HTR-8/SVneo (cell line): Measurements from ENCODE around the gene FCGR3A.
"Not testable (repeated sequence)": the region's sequence is repeated elsewhere in the genome, so short reads cannot be mapped to it uniquely, and the experiment has no call there.

Source experiments
- DNase-seq: peaks from one replicate; pipeline ENCODE4 v3.0.0; 2011; ENCODE audit warnings: low spot score, mixed read lengths; ENCODE audit not compliant: insufficient read length
- FAIRE-seq: peaks from 2 replicates; lab custom pipeline; 2011; peaks lifted over from hg19 to GRCh38; lab: Jason Lieb, UNC

Gene FCGR3A

DNA sequence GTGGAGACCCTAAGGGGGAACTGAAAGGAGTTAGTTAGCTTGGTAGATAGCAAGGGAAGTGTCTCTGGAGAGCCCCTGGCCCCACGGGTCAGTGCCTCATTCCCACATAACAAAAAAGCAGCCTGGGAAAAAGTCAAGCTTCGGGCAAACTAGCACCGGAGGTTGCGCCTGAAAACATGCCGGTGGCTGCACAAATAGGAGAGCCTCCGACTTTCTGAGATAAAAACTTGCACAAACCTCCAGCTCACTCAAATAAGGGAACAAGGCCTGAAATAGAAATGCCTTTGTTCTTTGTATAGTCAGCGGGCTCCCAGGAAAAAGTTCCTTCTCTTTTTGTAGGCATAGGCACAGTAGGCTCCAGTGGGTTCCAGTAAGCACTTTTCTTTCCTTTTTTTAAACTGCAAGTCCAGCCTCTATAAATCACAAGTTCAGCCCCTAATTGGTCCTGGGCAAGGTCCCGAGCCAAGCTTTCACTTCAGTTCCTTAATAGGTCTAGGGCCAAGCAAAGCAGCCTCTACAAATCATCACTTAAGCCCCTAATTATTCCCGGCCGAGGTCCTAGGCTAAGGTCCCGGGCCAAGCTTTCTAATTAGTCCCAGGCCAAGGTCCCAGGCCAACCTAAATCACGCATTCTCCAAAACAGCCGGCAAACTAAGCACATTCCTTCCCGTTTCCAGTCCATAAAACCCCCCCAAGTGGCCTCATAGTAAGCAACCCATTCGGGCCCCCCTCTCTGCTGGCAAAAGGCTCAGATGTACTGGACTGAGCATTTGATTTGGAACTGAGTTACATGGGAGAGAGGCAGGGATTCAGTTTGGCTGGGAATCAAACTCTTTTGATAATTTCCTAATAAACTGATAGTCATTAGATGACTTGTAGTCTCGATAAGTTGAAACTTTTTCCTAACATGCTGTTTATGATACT is 16.7 kb downstream of the FCGR3A start:
- not testable (repeated sequence) for DNase-seq, FAIRE-seq

GRCh38 chr1:161531986-161532643 is 17.5 kb downstream of the FCGR3A start:
- FAIRE-seq (no peak), DNase-seq (no peak)

GRCh38 chr1:161530671-161531641 is 18.7 kb downstream of the FCGR3A start:
- FAIRE-seq = not testable (repeated sequence)
- peak; percentile 56 for DNase-seq

DNA sequence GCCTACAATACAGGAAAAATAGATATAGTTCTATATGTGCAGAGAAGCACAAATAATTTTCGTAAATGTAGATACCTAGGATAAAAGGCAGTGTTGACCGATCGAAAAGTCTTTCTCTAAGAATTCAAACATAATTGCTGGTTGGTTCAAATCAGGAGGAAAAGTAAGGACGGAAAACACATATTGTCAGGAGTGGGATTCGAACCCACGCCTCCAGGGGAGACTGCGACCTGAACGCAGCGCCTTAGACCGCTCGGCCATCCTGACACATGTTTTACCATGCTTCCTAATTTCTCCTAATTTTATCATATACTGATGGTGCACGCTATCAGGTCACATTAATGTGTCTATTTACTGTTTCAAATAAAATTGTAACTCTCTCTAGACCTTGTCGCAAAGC is 19.5 kb downstream of the FCGR3A start:
- DNase-seq, FAIRE-seq: not testable (repeated sequence)

DNA sequence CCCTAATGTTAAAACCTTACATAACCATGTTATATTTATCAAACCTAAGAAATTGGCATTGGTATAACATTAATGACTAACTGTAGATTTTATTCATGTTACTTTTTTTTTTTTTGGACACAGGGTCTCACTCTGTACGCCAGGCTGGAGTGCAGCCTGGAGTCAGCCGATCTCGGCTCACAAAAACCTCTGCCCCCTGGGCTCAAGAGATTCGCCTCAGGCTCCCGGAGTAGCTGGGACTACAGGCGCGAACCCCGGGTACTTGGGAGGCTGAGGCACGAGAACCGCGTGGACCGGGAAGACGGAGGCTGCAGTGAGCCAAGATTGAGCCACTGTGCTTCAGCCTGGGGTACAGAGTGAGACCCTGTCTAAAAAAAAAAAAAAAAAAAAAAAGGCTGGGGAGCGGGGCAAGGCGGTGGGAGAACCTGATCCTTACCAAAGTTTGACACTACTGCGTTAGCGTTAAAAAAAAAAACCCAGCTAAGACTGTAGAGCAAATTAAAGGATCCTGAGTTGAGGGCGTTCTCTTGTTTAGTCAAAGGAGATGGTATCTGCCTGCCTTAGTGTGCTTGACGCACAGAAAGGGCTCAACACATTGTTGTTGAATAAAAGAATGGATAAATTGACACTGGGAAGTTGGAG is 20.0 kb downstream of the FCGR3A start:
- DNase-seq = not testable (repeated sequence)
- FAIRE-seq = peak; percentile 9

DNA sequence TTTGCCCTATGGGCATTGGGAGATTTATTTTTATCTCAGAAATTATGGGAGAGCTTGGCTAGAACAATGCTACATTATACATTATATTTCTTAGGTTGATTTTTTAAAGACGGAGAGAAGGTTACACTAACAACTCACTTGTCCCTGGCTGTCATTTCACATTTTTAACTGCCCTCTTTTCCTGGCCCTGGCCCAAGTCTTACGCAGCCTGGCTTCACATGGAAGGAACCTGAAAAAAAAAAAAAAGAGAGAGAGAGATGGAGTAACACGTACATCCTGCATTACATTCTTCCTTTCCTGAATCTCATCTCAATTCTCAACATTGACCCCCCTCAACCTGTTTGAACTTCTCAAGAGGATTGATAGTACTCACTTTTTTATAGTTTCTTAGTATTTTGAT is 21.1 kb downstream of the FCGR3A start:
- not testable (repeated sequence) for DNase-seq, FAIRE-seq

DNA sequence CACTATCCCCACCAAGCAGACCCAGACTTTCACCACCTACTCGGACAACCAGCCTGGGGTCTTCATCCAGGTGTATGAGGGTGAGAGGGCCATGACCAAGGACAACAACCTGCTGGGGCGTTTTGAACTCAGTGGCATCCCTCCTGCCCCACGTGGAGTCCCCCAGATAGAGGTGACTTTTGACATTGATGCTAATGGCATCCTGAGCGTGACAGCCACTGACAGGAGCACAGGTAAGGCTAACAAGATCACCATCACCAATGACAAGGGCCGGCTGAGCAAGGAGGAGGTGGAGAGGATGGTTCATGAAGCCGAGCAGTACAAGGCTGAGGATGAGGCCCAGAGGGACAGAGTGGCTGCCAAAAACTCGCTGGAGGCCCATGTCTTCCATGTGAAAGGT is 23.7 kb downstream of the FCGR3A start:
- not testable (repeated sequence) for DNase-seq, FAIRE-seq

DNA sequence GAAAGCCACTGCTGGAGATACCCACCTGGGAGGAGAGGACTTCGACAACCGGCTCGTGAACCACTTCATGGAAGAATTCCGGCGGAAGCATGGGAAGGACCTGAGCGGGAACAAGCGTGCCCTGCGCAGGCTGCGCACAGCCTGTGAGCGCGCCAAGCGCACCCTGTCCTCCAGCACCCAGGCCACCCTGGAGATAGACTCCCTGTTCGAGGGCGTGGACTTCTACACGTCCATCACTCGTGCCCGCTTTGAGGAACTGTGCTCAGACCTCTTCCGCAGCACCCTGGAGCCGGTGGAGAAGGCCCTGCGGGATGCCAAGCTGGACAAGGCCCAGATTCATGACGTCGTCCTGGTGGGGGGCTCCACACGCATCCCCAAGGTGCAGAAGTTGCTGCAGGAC is 24.3 kb downstream of the FCGR3A start:
- FAIRE-seq, DNase-seq: not testable (repeated sequence)

DNA sequence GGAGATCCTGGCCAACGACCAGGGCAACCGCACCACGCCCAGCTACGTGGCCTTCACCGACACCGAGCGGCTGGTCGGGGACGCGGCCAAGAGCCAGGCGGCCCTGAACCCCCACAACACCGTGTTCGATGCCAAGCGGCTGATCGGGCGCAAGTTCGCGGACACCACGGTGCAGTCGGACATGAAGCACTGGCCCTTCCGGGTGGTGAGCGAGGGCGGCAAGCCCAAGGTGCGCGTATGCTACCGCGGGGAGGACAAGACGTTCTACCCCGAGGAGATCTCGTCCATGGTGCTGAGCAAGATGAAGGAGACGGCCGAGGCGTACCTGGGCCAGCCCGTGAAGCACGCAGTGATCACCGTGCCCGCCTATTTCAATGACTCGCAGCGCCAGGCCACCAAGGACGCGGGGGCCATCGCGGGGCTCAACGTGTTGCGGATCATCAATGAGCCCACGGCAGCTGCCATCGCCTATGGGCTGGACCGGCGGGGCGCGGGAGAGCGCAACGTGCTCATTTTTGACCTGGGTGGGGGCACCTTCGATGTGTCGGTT is 24.8 kb downstream of the FCGR3A start:
- DNase-seq, FAIRE-seq: not testable (repeated sequence)

- peak; percentile 42 for DNase-seq
- not testable (repeated sequence) for FAIRE-seq
Observed at GRCh38 chr1:161523817-161524741, 25.5 kb downstream of the FCGR3A start, which contains the start of gene HSPA6. HSPA6 (plus strand) TSS chr1:161524540; CDS start chr1:161524659, 119 bp downstream.

DNA sequence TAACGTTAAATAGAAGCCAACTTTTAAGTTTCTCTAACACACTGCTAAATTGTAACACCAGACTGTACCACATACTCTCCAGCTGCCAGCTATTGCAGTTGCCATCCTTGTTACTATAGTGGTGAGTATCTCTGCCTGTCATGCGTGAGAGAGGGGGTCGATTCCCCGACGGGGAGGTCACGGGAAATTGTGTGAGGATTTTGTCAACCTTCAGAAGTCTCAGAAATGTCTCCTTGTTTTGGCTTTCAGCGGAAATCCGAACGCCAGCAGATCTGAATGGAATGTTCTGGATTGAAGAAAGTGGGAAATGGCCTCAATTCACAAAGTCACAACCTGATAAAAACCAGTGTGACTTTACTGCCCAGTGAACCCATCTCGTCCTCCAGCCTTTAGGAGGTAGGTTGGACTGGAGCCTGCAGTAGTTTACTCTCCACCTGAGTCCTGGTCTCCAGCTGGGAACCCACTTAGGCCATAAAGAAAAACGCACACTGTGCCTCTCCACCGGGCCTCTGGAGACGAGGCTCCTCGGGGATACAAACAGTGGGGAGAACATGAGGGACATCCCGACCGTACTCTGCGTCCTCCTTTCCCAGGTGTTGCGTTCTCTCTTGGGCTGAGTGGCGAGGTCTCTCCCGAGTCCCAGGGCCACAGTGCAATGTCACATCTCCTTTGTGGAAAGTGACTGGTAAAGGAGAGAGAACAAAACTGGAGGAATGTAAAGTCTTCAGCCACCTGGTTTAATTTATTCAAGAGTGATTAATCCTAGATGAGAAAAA is 26.4 kb downstream of the FCGR3A start:
- FAIRE-seq, DNase-seq: not testable (repeated sequence)

DNA sequence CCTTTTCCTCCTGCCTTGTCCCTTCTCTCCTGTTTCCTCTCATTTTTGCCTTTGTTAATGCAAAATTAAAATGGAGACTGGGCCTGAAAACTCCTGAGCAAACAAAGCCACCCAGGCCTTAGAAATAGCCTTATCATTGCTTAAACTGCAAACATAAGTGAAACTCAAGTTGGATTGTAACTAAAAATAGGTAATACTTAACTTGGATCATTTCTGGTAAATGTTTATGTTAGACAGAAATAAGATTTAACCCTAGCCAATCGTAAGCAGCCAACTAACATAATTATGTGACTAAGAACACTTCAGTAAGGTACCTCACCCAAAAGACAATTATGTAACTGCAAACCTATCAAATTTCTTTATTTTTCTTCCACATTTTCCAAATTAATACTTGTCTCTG is 35.7 kb downstream of the FCGR3A start:
- not testable (repeated sequence) for FAIRE-seq, DNase-seq

DNA sequence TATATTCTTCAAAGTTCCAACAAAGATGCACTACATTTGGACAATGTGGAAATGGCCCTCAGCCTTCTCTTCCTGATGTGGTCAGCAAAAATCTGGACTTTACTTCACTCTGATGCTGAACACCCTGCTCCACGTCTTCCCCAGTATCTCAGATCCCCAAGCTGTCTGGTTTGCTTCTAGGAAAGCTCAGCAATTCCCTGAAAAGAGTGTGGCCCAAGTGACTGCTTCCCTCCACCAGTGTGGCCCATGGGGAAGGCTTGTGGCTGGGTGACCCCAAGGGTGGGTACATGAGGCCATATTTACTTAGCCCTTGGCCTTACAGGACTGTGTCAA is 36.2 kb downstream of the FCGR3A start:
- FAIRE-seq, DNase-seq: not testable (repeated sequence)

- FAIRE-seq, DNase-seq: not testable (repeated sequence)
Observed at GRCh38 chr1:161512636-161513447, 36.8 kb downstream of the FCGR3A start.

DNA sequence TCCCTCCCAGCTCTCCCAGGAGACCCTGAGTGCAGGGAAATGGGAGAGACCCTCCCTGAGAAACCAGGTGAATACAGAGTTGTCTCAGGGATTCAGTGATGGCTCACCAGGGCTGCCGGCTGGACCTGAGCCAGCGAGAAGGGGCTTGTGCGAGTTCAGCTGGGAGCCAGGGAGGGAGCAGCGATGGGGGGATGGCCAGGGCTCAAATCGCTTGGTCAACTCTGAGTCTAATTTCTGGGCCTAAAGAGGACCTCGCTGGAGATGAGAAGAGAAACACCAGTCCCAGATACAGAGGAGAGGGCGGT is 37.9 kb downstream of the FCGR3A start:
- no peak for DNase-seq
- no peak for FAIRE-seq

DNA sequence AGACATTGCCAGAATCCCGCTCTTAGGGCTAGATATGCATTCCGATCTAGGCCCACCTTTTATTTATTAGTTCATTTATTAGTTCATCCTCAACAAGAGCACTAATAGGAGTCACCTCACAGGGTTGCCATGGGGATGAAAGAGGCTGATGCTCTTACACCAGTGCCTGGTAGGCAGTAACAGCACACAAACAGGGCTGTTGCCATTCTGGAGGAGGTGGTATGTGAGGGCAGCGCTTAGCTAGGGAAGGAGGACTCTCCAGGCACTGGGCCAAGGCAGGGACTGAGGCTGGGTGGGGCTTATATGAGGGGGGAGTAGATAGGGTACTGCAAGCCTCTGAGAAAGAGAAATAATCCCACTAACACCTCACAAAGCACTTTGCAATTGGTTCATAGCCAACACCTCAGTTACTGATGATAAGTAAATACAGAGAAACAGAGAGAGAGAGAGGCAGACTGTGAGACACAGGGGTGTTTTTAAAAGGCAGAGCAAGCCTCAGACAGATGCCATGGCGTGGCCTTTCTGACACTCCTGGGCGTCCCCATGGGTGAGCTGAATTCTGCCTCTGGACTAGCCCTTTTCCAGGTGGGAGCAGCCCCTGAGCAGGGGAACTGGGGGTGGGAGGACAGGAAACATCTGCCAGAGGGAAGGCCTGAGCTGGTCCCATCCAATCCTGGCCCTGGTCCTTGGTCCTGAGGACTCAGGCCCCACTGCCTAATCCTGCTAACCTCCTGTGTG is 38.4 kb downstream of the FCGR3A start:
- FAIRE-seq = no peak
- no peak for DNase-seq
